GM21423 (cell line): ENCODE data around the gene RGR.

Source experiments
- ATAC-seq: cut with Tn5 transposase; IDR thresholded peaks from one replicate; pipeline ENCODE4 v1.9.1; 2021; ENCODE audit warnings: mild to moderate bottlenecking, moderate library complexity; ENCODE audit not compliant: unreplicated experiment

Gene RGR

DNA sequence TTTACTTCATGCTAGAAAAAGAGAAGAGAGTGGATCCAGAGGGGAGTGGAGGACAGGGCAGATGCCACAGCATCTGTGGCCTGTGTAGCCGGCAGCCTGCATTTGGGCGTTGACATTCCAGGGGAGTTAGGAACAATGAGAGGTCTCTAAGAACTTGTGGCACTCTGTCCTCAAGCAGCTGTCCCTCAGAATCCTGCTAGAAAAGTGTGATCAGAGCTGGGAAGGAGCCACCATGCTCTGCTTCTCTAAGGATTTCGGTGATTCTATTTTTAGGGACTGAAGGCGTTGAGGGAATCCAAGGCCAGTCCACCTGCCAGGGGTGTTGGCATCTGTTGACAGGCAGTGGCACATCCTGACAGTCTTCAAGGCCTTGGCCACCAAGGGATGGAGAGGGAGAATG, 27.1 kb upstream of the RGR start:
- no peak for ATAC-seq

DNA sequence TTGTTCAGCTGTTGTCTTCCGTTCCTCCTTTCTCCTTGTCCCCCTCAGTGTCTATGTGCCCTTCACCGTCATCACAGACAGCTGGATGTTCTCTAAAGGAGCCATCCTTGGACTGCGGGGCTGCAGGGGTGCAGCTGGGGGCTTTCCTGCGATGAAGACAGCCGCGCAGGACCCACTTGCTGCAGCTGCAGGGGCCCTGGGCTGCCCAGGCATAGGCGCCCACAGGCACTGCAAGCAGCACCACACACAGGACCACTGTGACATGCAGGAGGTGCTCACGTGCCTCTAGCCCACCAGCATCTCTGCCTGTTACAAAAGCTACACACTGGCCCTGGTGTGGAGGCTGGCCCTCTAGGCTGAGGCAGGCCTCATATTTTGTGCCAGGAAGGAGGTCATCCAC, 22.9 kb upstream of the RGR start:
- ATAC-seq, result no peak

DNA sequence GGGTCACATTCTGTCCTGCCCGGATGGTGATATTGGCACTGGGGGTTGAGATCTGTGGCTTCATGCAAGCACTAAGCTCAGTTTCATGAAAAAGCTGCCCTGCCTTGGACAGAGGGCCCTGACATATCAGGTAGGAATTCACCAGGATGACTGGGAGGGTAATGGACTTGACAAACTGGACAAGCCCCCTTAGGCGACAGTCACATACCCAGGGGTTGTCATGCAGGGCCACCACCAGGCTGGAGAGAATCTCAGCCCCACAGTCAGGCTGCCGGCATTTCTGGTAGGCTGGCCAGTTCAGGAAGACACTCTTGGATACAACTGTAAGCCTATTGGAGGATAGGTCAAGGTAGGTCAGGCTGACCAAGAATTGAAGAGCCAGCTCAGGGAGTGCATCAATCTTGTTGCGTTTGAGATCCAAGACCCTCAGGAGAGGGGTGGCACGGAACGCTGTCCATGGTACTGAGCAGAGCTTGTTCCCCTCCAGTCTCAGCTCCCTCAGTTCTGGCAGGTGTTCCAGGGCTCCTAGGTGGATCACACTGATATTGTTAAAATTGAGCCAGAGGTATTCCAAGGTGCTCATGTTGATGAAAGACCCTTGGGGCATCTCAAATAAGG, 20.3 kb upstream of the RGR start:
- ATAC-seq, result no peak

DNA sequence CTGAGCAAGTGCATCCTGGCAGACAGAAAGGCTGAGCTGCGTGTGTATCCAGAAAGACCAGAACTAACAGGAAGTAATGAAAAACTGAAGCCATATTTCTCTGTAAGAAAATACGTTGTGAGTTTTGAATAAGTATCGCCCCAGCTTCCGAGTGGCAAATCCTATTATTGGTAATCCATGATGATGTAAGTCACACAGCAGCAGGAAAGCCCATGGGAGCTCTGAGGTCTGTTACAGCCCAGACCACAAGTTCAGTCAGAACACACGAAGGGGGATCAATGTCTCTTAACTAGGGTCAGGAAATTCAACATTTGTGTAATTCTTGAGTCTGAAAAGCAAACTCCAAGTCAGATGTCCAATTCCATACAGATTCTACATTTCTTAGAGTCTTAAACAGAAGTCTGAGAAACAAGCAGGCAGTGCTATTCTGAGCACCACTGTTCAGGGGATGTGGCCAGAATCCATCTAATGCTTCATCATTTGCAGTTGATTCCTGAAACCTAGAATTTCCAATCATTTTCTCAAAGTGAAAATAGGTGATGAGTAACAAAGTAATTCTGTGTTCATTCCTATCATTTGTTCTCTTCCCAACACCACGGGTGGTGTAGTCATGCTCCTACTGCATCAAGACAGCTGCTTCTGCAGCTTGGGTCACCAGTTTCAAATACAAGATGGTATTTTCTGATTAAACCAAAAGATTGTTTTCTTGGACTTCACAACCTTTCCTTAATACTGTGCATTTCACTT, 19.3 kb upstream of the RGR start, which contains the start of gene LRIT2:
Gene LRIT2 (minus strand): TSS at position 118 of the 747 bp plus-strand sequence. CDS start 24 bp downstream, at position 94.
- ATAC-seq, result no peak

DNA sequence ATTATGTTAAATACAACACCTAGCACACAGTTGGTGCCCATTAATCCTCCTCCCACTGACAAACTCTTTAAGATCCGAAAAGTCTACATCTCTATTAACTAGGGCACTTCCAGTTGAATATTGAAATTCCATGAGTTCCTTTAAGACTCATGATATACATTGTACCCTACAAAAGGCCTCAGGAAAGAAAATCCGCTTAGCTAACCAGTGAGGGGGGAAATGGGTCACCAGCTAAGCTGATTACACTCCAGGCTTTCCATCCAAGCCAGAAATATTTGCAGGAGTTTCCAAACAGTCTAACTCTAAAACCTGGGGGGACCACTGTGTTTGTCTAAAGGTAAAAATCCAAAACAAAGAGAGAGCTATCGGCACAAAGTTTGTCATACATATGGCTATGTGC, 18.2 kb upstream of the RGR start:
- no peak for ATAC-seq

DNA sequence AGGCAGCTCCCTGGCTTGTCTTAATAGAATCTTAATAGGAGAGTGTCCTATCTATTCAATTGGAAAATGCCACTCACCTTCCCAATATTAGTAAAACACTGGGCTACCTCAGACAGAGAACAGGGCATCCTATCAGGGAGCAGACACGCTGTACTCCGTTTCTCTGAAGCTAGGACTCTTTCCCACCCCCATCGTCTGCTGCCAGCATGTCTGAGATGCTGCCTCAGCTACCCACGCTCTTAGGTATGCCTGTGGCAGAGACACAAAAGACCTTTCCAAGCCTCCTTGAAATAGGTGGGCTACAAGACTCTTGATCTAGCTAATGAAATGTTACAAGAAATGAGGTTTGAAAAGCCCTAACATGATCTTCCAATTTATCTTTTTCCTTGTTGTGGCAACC, 17.0 kb upstream of the RGR start:
- ATAC-seq, result no peak

DNA sequence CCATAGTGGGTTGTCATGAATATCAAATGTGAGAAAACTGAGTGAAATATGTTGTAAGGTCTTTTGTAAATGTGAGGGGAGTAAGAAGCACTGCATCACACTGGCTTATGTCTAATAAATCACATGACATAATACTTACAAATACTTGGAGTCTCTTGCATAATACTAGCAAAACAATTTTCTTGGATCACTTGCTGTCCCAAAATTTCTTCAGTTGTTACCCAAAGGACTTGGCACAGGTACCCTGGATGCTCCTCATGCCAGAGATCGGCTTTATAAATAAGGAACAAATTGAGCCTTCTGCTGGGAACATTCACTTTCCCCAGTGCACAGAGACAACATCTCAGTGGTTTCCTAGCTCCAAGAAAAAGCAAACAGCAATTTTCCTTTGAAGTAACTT, 14.5 kb upstream of the RGR start:
- no peak for ATAC-seq

DNA sequence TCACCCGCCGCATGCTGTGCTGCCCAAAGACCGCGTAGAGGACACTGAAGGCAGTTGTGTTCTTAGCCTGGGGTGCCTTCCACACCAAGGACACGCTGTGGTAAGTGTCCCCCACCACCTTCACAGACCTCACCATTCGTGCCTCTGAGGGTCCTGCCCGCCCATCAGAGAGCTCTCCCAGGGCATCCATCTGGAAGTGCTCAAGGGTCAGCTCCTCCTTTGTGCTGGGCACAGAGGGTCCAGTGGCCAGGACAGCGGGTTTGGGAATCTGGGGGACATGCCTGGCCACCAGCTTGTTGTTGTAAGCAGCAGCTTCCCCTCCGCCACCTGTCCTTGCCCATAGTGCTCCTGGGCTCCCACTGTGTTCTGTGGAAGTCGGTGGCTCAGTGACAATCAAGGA, 12.5 kb upstream of the RGR start:
- no peak for ATAC-seq

DNA sequence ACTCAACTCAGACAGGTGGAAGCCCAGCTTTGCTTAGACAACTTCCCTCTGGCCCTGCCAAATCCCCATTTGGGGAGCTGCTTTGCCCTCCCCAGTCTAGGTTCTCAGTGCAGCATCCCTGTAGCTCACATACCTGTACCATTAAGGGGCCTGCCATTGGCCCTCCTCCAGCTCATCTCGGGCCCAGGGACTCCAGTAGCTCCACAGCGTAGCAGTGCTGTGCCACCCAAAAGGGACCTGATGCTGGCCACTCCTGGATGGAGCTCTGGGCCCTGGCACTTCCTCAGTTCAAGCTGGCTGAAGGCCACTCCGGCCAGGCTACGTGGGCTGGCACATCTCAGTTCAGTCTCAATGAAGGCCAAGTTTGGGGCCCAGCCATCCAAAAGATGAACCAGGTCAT, 10.9 kb upstream of the RGR start:
- ATAC-seq, result no peak

DNA sequence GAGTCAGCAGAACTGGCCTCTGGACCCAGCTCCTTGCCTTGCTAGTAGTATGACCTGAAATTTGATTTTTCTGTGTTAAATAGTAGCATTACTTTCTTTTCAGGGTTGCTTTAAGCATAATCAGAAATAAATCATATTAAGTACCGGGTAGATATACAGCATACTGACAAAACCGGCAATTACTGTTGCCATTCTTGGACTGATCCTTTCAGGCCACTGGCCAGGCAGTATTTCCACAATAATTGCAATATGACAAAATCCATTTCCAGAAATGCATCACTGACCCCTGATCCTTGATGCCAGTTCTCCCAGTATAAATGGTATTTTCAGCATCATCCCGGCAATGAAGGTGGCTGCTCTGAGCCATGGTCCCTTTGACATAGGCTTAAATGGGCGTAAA, 10.4 kb upstream of the RGR start:
- ATAC-seq, result no peak

DNA sequence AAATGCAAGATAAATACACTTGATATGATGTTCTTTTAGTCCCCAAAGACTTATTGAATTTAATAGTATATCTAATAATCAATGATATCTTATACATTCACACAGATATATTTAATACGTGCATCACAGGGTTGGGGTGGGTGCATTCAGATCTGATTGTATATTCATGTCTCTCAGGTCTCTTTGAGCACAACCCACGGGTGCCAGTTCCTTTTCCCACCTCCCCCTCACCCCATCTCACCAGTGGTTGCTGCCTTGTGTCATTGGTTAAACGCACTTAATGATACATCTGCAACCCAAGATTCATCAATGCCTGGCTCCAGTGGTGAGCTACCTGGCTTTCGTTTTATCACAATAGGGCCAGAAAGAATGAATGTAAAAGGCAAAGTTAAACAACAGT, 9.8 kb upstream of the RGR start:
- no peak for ATAC-seq

DNA sequence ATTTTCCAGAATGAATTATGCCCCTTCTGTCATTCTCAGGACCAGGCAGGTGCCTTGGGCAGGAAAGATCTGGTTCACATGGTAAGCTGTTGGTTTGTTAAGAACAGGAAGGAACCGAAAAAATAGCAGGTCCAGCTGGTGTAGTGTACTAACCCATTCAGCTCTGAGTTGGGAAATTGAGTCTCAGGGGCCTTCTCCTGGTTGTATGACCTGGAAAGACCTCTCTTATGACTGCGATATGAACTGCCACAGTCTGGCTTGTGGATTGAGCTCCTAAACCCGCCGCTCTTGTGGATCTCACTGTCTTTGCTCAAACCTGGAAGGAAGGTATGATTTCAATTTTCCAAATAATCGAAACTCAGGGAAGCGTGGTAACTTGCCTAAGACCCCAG, 8.1 kb upstream of the RGR start:
- ATAC-seq, result no peak

DNA sequence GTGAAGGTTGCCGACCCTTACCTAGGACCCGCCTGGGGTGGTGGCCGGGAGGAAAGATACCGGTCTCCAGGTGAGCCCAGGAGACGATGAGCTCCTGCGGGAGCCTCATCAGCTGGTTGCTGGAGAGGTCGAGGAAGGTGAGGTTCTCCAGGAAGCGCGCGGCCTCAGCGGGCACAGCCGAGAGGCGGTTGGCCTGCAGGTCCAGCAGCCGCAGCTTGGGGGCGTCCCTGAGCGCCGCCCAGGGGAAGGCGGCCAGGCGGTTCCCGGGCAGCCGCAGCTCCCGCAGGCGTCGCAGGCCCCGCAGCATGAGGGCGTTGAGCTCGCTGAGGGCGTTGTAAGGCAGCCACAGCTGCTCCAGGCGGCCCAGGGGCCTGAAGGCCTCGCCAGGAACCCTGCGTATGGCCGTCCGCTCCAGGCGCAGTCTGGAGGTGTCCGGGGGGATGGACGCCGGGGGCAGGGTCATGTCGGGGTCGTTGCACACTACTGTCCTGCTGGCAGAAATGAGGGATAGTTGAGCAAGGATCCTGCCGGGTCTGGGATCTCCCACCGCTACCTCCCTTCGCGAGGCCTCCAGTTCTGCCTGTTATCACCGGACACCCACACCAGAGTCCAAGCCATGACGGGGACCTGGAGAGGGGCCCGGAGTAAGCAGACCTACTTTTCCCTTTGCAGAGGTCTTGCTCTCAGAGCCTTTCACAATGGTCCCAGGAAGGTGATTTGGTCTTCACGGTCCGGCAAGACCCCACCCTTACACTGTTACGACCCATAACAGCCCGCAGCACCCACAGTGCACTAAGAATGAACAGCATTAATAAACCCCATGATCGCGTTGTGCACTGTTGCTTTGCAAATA, 7.4 kb upstream of the RGR start:
- ATAC-seq, result no peak

DNA sequence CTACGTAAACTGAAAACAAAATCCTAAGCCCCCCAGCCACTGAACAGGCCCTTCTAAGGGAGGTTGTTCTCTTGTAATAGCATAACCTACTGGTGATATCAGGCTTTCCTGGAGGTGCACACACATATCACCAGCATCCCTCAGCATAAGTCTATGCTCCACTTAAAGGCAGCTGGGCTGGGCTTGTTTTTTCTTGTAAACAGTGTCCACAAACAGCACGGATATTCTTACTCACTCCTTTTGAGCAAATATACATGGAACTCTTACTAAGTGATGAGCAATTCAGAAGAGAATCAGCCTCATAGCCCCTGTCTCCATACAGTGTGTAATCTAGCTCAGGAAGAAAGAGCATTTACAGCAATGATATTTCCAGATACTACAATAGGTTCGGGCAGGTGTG, 5.9 kb upstream of the RGR start:
- ATAC-seq, result no peak

DNA sequence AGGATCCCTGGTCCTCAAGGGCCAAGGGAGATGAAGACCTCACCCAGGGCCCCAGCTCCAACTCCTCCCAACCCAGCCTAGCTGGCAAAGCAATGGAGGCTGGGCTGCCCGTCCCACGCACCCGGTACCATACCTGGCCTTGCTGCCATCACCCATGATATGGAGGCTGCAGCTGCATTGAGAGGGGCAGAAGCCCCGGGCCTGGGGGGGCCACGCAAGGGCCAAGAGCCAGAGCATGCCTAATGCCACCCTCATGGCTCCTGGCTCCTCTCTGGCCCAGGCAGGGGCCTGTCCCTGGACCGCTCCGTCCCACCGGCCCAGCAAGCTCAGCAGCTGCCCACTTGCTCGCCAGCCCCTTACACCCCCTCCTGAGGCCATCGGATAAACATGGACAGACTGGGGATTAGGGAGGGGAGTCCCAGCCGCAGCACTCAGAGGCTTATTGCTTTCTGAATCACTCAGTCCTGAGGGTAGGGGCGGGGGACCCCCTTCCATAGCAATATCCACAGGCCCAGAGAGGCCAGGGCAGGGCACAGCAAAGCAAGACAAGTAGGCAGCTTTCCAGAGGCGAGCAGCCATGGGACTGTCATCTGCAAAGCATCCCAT, 3.6 kb upstream of the RGR start, which contains the start of gene LRIT1:
Gene LRIT1 (minus strand): TSS at position 362 of the 606 bp plus-strand sequence. CDS start 107 bp downstream, at position 255.
- no peak for ATAC-seq

DNA sequence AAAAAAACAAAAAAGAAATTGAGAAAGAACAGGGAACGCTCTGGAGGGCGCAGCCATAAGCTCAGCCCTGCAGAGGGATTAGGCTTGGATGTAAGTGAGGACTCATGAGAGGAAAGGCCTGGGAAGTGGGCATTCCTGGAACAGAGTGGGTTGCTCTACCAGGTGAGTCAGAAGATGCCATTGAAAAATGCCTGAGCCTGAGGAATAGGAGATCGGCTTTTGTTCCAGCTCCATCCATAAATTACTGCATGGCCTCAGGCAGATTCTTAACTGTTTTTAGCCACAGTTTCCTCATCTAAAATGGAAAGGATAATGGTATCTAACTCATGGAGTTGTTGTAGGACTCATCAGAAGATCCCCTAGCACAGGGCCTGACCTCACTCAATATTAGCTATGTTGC, 1.1 kb upstream of the RGR start:
- no peak for ATAC-seq

DNA sequence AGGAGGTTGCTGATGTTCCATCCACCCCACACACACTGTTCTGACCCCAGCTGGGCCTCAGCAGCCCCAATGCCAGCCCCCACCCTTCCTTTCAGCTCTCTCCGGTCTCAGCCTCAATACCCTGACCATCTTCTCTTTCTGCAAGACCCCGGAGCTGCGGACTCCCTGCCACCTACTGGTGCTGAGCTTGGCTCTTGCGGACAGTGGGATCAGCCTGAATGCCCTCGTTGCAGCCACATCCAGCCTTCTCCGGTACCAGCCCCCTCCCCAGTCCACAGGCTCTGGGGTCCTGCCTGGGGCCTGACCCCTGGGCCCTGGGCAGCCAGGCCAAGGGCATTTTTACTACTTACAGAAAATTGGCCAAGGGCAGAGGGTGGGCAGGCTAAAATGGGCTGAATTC, 2.6 kb downstream of the RGR start:
- ATAC-seq, result no peak

DNA sequence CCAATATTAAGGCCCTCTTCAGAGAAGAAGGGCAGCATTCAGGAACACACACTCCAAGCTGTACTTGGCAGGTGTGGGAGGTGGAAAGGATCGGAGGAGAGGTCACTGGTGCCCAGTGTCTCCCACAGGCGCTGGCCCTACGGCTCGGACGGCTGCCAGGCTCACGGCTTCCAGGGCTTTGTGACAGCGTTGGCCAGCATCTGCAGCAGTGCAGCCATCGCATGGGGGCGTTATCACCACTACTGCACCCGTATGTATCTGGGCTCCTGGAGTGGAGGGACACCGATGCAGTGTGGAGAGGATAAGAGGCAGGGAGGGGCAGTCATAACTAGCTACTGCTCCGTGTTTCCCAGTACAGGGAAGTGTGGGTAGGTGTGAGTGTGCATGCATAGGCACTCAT, 3.9 kb downstream of the RGR start:
- no peak for ATAC-seq

DNA sequence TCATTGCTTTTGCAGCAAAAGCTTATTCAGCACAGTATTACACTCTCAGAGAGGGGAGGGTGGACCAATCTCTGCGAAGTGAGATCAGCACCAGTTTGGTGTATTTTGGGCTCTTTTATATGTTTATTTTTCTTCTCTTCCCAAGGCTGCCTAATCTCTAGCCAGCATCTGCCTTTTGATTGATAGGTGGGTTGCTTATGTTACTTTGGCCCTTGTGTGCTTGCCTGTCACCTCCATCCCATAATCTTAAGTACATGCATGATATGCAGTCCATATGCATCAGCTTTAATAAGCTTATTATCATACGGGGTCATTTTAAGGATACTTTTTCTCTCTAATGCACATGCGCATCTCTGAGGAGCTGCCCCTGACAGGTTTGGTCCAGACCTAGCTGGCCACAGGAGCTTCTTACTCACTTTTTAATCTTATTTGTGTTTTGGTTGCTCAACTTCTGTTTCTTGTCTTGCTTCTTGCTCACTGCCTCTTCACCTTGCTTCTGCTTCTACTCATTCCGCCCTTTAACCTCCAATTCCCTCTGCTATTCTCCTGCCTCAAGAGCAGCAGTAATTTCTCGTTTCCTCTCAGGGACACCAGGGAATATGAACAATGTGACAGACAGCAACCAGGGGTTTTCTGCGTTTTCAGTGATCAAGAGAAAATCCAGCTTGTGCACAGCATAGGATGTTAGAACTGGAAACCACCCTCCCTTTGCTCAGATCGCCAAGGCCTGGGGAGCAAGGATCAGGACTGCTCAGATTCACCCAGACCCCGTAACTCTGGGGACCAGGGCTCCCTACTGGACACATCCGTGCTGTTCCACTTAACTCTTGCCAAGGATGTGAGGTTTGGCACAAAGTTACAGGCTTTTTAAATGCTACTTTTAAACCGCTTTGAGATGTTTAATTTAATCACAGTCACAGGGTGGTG, 10.0 kb downstream of the RGR start:
- no peak for ATAC-seq
